NOMO-1 treated with dmso at 0.1 percent for 144 hours (cell line): Measurements from ENCODE around the gene PLCXD1.
"Not testable (repeated sequence)": the region's sequence is repeated elsewhere in the genome, so short reads cannot be mapped to it uniquely, and the experiment has no call there.

Source experiments
- DNase-seq: peaks from one replicate; lab custom pipeline; 2025; ENCODE audit not compliant: unreplicated experiment; lab: John Stamatoyannopoulos, UW

PLCXD1 gene

GRCh38 chrX:349702-350101 is 68.5 kb downstream of the PLCXD1 start:
- no peak for DNase-seq

- DNase-seq = no peak
These were observed 69.0 kb downstream of the PLCXD1 start for GRCh38 chrX:350148-350533.

DNA sequence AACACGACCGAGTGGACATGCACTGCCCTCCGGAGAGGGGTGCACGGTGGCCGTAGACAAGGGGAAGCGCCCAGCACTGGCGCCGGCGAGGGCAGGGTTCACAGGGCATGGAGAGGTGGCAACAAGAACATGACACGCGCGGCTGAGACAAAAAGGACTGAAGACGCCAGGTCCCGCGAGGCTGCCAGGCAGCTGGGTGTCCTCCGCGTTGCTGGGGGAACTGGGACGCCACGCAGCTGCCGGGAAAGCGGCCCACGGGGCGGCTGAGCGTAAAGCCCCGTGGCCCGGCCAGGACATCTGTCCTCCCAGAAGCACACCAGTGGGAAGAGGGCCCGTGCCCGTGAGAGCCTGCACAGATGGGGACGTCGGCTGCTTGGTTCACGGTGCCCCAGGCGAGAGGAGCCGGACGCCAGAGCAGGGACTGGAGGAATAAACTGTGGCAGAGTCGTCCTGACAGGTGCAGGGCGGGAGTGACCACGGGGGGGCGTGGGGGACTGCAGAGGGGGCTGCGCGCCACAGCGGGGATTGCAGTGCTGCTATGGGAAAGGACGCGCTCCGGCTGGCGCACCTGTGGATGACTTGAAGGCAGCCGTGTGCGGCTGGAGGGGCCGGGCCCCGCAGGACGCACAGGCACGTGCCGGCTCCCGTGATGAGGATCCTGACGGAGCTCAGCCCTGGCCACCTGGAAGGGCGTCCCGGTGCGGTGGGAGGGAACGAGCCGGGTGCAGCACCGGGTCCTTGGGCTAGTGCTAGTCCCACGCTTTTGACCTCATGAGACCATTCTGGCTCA is 69.5 kb downstream of the PLCXD1 start:
- no peak for DNase-seq

- DNase-seq = not testable (repeated sequence)
These were observed 70.1 kb downstream of the PLCXD1 start for GRCh38 chrX:351324-351641.

DNA sequence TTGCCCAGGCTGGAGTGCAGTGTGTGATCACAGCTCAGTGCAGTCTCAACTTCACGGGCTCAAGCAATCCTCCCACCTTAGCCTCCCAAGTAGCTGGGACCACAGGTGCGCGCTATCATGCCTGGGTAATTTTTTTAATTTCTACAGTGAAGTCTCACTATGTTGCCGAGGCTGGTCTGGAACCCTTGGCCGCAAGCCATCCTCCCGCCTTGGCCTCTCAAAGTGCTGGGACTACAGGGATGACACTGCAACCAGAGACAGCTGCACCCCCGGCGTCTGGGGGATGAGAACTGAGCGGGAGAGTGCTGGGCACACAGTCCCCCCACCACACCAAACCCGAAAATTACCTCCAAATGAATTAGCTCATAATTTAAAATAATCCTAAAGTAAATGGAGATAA is 70.6 kb downstream of the PLCXD1 start:
- DNase-seq = no peak

GRCh38 chrX:352181-352580 is 71.0 kb downstream of the PLCXD1 start:
- DNase-seq = no peak

- DNase-seq = no peak
These were observed 71.6 kb downstream of the PLCXD1 start for GRCh38 chrX:352582-353314.
